ENCODE data around the gene FECH.

Gene FECH

DNA sequence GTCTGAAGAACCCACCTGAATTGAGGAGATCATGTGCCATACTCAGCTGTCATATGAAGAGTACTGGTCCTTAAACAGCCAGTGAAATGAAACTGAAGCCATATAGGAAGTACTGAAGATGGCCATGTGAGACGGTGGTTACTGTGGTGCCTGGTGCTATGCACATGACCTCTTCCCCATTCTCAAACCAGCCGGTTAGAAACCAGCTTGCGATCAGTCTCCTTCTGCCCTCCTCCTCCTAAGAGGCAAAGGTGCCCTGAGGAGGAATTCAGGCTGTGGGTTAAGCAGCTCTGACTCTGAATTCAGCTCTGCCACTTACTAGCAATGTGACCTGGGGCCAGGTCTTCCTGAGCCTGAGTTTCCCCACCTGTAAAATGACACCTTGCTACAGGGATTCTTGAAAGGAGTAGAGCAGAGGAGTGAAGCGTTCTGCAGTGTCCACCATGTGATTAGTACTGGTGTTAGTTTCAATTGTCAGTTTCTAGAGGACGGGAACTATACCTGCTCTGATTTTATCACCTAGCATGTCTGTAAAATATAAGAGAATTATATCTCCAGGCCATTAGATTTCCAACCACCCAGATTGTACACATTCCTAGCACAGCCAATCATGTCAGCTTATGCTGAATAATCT, 5.1 kb downstream of the FECH start:
- DNase-seq (ENCODE audit: low read depth in 2 of 2), result no peak

DNA sequence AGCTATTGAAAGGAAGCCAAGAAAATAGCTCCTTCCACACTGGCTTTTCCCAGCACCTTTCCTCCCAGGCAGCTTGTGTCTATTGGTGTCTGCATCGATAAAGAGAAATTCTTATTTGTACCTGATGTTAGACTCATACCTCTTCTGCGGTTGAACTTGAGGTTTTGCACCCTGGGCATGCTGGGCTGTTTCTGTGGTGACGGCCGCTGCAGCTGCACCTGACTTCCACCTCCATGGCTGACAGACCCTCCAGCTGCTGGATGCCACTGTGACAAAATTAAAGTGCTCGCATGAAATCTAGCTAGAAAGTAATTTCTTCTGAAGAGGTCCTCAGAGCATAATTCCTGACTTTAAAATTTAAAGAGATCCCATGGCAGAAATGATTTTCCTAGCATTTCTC, 6.6 kb downstream of the FECH start:
- no peak for DNase-seq (ENCODE audit: low read depth in 2 of 2)

DNA sequence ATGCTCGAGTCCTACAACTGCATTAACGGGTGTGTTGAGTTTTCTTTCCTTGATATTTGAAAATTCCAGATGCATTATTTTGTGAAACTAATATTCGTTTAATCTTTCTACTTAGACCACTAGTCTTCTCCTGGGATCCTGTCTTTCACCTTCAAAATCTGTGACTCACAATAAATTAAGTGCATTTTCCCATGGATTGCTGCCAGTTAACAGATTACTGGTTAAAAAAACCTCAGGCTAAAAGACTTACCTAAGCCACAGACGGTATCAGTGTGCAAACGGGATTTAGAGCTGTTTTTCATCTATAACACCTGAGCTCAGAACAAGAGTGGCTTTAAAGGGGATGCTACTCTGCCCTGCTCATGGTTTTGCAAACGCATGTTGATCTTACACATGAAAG, 10.2 kb downstream of the FECH start:
- DNase-seq (ENCODE audit: low read depth in 2 of 2), result no peak

DNA sequence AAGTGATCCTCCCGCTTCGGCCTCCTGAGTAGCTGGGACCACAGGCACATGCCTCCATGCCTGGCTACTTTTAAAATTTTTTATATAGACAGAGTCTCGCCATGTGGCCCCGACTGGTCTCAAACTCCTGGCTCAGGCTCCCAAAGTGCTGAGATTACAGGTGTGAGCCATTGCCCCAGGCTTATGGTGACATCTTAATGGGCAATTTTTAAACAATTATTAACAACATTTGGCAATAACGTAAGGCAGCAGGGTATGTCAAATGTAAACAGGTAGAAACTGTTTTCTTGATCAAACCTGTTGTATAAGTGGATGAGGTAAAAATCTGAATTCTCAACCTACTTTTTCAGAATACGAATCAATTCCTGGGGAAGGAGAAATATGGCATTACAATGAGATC, 11.0 kb downstream of the FECH start:
- no peak for DNase-seq (ENCODE audit: low read depth in 2 of 2)

DNA sequence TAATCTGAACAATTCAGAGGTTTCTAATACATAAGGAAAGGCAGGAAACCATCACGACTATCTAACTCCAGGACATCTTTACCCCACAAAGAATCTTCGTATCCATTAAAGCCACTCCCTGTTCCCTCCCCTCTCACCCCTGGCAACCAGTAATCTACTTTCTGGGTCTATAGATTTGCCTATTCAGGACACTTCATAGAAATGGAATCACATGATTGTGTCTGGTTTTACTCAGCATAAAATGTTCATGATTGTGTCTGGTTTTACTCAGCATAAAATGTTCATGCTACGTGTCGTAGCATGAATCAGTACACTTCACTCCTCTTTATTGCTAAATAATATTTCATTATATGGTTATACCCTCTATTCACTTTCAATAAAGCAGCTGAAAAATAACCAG, 11.6 kb downstream of the FECH start:
- DNase-seq (ENCODE audit: low read depth in 2 of 2), result no peak

DNA sequence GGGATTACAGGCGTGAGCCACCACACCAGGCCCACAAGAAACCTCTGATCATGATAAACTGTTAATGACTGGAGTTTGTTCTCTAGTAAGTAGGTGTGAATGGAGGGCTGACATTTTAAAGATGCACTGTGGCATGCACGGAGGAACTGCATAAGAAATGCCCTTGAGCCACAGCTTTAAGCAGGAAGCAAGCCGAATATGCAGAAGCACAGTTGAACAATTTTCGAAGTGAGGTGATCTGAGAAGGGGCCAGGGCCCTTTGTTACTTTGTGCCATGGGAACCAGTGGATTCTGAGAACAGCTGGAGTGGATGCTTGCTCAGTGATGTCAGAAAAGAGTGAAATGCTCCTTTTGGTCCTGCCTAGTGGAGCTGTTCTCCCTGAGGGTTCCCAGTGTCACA, 16.3 kb downstream of the FECH start:
- DNase-seq (ENCODE audit: low read depth in 2 of 2), result no peak

DNA sequence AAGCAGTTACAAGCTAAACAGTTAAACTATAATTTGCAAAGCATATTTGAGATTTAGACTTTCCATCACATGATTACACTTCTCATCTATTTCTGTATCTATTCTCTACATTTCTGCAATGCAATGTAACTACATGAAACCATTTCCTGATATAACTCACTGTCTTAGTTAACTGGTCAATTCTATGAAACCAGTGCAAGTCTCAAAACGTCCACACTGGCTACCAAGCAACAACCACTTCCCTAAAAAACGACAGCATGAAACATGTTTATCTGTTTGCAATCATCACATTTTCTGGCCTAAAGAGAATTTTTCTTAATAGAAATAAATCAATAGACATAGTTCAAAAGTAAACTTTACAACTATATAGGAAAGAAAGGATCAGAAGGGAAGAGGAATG, 17.4 kb downstream of the FECH start:
- no peak for DNase-seq (ENCODE audit: low read depth in 2 of 2)

DNA sequence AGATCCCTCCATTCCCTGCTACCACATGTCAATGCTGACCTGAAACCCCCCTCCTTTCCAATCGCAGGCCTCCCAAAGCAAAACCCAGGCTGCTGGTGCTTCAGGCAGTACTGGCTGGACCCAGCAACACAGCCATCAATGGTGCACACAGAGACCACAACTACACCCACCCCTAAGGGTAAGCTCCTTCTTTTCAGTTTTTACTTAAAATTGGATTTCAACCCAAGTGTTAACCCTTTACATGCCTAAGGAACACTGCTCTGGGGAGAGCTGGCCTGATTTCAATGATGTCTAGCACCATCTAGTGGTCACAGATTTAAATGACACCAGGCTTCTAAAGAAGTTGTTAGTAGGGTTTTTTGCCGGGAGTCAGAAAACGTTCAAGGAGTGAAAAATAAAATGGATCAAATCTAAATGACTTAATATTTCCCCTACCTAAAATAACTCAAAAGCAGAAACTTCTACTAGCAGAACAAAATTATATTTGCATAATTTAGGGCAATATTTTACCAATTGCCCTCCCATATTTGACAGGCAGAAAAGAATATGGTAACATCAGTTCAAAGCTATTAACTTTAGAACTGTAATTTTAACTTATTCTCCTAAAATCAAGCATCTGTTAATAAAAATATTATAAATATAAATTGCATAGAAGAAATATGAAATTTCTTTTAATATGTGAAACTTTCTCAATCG, 24.6 kb downstream of the FECH start:
- no peak for DNase-seq (ENCODE audit: low read depth in 2 of 2)

DNA sequence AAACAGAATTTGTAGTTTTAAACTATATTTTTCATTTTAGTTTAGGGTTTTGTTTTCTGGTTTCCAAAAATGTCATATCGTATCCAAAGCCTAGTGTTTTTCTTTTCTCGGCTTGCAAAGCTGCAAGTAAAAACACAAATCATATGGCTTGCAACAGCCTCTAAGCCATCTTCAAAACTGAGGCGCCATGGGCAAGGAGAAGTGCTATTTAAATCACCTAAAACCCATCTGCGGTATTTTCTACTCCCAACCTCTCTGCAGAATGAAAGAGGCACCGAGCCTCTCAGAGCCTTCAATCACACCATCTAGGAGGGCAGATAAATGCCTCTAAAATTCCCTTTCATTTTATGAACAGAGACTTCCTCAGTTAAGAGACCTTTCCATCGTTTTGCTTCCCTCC, 25.2 kb downstream of the FECH start:
- DNase-seq (ENCODE audit: low read depth in 2 of 2), result no peak

DNA sequence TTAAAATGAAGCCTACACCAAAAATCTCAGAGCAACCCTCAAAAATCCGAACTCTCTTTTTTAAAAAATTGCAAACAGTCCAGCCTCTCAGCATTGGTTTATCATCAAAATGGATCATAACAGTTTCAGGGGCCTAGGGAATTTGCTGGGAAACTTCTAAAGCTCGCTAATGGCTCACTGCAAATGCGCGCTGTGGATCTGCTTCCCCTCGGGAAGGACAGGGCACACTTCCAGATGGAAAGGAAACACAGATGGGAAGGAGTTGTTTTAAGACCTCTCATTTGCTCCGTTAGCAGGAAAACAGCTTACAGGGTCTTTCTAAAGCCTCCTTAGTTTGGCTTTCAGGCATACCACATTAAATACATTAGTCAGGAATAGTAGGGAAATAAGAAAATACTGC, 27.2 kb downstream of the FECH start:
- no peak for DNase-seq (ENCODE audit: low read depth in 2 of 2)

DNA sequence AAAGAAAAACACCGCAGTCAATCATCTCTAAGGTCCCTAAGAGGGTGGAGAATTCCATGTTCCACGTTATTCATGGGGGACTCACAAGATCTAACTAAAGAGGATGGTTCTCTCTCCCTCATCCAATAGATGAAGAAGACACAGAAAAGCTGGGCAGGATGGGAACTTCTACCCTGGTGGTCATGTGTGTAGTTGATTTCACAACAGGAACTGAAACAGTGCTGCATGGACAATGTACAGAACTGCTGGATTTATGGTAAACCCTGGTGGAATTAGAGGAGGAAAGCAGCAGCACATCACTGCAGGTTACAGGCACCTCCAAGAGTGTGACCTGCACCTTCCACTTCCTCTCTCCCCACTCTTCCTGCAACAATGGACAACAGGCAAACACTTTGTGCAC, 31.4 kb downstream of the FECH start:
- DNase-seq (ENCODE audit: low read depth in 2 of 2), result no peak

DNA sequence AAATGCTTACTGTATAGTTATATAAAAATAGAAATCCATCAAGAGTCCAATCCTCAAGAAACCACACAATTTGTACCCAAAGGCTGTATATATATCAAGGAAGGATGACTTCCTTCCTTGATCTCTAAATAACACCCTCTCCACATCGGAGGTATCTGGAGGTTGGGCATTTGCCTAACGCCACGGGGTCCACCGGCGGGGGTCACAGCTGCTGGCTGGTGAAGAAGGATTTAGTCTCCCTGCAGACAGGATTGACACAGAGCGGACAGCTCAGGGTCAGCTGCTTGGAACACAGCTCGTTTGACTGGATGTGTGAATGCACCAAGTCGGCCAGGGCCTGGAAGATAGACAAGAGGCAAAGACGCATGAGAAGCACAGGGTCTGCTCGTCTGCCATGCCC, 36.0 kb downstream of the FECH start:
- no peak for DNase-seq (ENCODE audit: low read depth in 2 of 2)

DNA sequence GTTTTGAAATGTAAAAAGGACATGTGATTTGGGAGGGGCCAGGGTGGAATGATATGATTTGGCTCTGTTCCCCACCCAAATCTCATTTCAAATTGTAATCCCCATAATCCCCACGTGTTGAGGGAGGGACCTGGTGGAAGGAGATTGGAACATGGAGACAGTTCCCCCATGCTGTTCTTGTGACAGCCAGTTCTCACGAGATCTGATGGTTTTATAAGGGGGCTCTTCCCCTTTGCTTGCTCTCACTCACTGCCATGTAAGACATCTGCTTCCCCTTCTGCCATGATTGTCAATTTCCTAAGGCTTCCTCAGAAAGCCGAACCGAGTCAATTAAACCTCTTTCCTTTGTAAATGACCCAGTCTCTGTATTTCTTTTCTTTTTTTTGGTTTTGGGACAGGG, 39.2 kb downstream of the FECH start:
- DNase-seq (ENCODE audit: low read depth in 2 of 2), result no peak

DNA sequence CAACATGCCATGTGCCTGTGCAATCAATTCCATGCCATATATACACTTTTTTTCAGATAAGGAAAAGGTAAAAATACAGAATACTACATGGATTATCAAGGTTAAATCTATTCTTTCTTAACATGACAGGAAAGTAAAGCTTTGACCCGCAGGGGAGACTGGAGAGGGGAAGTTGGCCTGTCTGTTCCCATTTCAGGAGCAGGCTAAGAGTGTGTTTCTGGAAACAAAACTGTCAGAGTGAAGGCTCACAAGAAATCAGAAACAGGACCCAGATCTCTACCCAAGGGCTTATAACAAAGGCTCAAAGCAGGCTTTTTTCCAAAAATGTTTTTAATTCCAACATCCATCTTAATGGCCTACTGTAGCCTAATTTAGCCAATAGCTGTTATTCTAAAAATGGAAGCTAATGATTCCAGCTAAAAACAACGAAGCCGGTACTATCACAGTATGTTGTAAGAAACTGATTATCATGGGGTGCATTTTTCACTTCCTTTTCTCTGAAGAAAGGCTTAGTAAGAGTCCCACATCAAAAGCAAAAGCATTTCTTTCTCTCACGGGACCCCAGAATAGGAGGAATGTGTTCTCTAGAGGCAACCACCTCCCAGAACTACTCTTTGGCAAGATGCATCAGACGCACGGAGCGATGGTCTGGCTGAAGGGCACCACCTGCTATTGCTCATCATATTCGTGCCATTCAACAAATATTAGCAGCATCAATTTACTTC, 41.4 kb downstream of the FECH start:
- DNase-seq (ENCODE audit: low read depth in 2 of 2), result no peak

DNA sequence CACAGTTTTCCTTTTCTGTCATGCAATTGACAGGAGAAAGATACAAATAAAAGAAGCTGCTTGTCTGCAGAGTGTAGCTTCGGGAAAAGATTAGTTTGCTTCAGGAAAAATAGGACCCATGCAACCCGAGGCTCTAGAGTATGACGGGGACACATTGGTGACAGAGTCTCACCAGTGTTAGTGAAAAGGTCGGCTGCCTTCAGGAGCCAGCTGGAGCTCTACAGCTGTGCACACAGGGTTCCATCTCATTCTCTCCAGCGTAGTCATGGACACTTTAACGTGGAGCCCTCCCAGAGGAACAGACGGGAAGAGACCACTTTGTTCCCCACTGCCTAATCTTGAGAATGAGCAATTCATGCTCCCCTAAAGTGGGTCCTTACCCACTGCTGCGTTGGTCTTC, 42.9 kb downstream of the FECH start:
- DNase-seq (ENCODE audit: low read depth in 2 of 2), result no peak

DNA sequence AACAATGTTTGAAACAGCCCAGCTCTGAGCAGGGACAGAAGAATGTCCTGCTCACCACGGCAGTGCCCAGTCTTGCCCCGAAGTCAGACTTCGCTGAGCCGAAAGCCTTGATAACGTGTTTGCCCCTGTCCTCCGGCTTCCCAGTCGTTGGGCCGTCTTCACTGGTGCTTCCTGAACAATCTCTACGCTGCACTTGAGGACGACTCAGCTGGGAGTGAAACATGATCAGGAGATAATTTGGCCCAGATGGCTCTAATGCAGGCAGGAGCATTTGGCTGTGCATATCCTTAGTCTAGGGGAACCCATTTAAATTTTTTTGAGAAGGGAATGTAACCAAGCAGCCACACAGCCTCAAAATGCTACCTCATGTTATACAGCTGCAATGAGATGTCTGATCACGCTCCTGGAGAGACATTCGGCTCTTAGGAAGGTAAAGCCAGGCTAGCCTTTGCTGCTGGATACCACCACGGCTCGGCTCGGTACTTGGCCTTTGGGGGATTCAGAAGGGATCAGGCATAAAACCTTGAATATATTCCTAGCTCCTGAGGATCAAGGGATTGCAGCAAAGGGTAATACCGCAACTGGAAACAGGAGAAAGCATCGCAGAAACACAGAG, 43.6 kb downstream of the FECH start:
- no peak for DNase-seq (ENCODE audit: low read depth in 2 of 2)

DNA sequence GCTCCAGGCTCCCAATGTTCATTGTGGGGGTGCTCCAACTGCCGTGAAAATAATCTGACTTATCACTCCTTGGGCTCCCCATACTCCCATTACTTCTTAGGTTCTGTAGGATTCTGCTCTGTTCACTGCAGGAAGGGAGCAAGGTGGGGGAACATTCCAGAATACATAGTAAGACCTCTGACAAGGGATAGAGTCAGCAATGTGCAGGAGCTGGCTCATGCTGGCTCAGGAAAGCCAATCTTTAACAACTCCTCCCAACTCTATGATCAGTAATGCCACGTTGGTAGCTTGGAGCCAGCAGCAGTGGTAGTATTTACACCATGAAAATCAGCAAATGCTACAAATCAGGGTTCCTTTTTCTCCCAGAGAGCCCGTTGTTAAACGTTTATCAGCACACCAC, 44.4 kb downstream of the FECH start:
- DNase-seq (ENCODE audit: low read depth in 2 of 2), result no peak

DNA sequence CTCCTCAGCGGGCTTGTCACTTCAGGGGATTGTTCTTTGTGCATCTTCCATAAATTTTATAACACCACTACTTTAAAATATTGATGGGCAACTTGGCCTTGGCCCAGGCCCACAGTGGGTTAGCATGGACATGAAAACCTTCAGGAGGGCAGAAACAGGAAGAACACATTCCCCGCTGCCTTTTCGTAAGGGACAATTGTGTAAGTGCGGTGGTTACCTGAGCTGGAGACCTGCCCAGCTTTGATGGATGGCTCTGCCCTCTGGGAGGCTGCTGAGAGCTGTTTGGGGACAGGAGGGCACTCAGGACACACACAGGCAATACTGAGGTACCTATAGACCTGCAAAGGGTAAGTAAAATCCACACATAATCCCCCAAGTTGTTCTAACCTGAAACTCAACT, 46.8 kb downstream of the FECH start:
- no peak for DNase-seq (ENCODE audit: low read depth in 2 of 2)

DNA sequence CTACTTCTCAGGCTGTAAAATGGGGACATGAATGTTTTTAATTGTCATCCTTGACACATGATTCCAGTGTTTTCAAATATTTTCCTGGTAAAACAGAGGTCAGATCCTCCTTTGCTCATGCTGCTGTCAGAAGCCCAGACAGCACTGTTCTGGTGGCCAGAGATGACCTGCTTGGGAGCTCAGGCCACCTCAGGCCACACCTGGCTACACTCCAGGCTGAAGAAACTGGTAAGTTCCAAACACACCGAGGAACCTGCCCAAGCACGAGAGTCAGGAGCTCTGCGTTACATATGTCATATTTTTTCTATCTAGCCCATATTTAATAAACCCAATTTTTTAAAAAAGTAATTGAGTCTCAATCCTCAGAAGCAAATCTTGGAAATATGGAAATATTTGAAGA, 47.9 kb downstream of the FECH start:
- no peak for DNase-seq (ENCODE audit: low read depth in 2 of 2)

DNA sequence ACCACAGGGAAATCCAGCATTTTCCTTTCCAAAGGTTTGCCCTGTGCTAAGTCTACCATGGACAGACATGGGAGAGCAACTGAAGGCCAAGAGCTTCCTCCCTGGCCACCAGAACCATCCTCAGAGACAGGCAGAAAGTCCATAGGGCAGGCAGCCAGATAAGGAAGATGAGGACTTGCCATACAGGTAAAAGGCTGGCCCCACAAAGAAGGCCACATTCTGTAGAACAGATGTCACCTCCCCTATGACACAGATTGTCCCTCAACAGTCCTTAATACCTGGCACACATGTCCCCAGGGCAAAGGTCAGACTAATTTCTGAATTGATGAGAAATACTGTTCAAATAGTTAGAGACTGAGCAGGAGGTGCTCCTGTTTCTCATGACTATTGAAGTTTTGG, 52.0 kb downstream of the FECH start:
- DNase-seq (ENCODE audit: low read depth in 2 of 2), result no peak

DNA sequence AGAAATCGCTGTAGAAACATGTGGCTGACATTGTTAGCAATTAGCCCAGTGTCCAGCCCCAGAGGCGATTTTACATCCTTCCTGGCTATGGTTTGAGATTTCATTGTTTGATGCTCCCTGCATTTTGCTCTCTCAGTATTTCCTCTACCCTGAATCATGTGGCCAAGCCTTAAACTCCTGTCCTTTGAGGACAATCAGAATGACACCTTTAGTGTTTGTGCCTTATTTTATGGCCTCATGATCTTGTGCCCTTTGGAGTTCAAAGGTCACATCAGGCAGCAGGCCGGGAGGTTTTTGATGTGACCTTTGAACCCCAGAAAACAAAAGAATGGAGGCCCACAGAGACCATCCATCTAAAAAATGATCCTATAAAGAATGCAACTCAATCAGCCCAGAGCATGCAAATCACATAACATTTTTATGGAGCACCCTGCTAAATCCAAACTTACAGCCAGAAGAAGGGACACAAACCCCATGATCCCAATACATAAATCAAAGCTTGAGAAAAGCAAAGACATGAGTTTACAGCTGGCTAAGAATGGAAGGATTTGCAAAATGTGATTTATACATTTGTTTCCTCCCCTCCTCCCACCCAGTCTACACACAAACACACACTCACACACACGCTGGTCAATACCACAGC, 52.5 kb downstream of the FECH start:
- no peak for DNase-seq (ENCODE audit: low read depth in 2 of 2)
